Heart left ventricle (tissue), 16 donors: ENCODE data around the gene MAP2K5. TPM values are rescaled to one million over a fixed set of nuclear protein-coding genes. Genes with fewer than 3 reads are reported as not detected.

Source experiments
- ATAC-seq, 4 donors: fragments of 200-7000 bp; cut with Tn5 transposase; one replicate each; pipeline ENCODE4 v1.9.1; 2020 to 2022; ENCODE audit warnings: moderate library complexity in 4 of 4, mild to moderate bottlenecking in 3 of 4, moderate number of reproducible peaks in 1 of 4
- DNase-seq, 5 donors: peaks; one replicate each; pipeline ENCODE4 v3.0.0-alpha.2; 2020
- H3K27ac ChIP-seq, 12 donors: fragments of 200-600 bp; sonication (generic) in 4 of 12; one replicate each; pipeline versions ENCODE4 v1.5.0 to v1.8.0; 2016 to 2022; ENCODE audit warnings: mild to moderate bottlenecking in 2 of 12
- H3K27me3 ChIP-seq, 9 donors: fragments of 200-600 bp; sonication (generic) in 2 of 9; one replicate each; pipeline versions ENCODE4 v1.5.1 to v1.8.0; 2016 to 2022; ENCODE audit warnings: mild to moderate bottlenecking in 3 of 9
- H3K36me3 ChIP-seq, 9 donors: fragments of 200-600 bp; sonication (generic) in 2 of 9; one replicate each; pipeline versions ENCODE4 v1.5.0 to v1.8.0; 2018 to 2022; ENCODE audit warnings: mild to moderate bottlenecking in 2 of 9
- H3K4me1 ChIP-seq, 12 donors: fragments of 200-600 bp; sonication (generic) in 4 of 12; one replicate each; pipeline versions ENCODE4 v1.5.0 to v1.8.0; 2016 to 2022; ENCODE audit warnings: mild to moderate bottlenecking in 3 of 12
- H3K4me3 ChIP-seq, 12 donors: fragments of 200-600 bp; sonication (generic) in 4 of 12; one replicate each; pipeline versions ENCODE4 v1.5.0 to v1.8.0; 2017 to 2022; ENCODE audit warnings: mild to moderate bottlenecking in 9 of 12, moderate library complexity in 4 of 12
- H3K9me3 ChIP-seq, 12 donors: fragments of 200-600 bp; sonication (generic) in 4 of 12; one replicate each; pipeline versions ENCODE4 v1.5.0 to v1.8.0; 2016 to 2022; ENCODE audit warnings: mild to moderate bottlenecking in 1 of 12
- CTCF ChIP-seq, 12 donors: fragments of 200-600 bp; sonication (generic) in 4 of 12; IDR thresholded peaks; one replicate each; pipeline versions ENCODE4 v1.5.0 to v1.8.0; 2018 to 2022; ENCODE audit warnings: antibody characterized with exemption in 12 of 12, mild to moderate bottlenecking in 5 of 12
- POLR2A ChIP-seq, 2 donors: fragments of 450-650 bp; IDR thresholded peaks; one replicate each; pipeline ENCODE4 v1.6.1; 2017; ENCODE audit warnings: antibody characterized with exemption in 2 of 2, mild to moderate bottlenecking in 2 of 2, moderate library complexity in 2 of 2
- WGBS, 4 donors: extraction: QIAGEN DNeasy Blood & Tissue Kit in 2 of 4; methylation state at CpG; one replicate each; pipeline versions ENCODE4 v1.1.5 to v1.1.7; 2013 to 2018; 5-methylcytosine and 5-hydroxymethylcytosine counted together
- intact Hi-C, 10 donors: fragments of 100-400 bp; cut with DNase I; formaldehyde crosslinking; loops; one replicate each; pipeline versions ENCODE4 v1.11.1 to v1.14.2; 2022
- polyA plus RNA-seq, 2 donors: library from polyadenylated mRNA; stranded (reverse); fragments of 200-250 nt; gene quantifications; one replicate each; pipeline ENCODE4 v1.2.3, GENCODE V29; 2013
- total RNA-seq, 9 donors: library from RNA; depleted of rRNA in 2 of 9; stranded (reverse); fragments of >200 nt in 2 of 9; fragmentation: NEBNext Ultra II Directional in 3 of 9; extraction: Animal tissue kit (Norgen Biotek cat#: 25700) in 3 of 9; gene quantifications; one replicate each; pipeline versions ENCODE4 v1.1.0 to v1.2.4, GENCODE V29; 2016 to 2023
- donor health status: ischemic (EF 13 %, LVEDD 7.1; RV severe dilation, severe dysfunction).
- donor health status: healthy with polysubstance abuse.
- donor health status: DM: no; HTN: yes; CAD: no.
- donor health status: DM: no; HTN: no; CAD: no.
- donor health status: ischemic (EF 25% LVEDD 6.9; RV normal size, moderate dysfunction).
- donor health status: ischemic (EF 25% LVEDD 5.7; RV mildly dilated, moderate dysfunction).
- donor health status: healthy.
- donor health status: DM: yes; HTN: yes; CAD: no.
- donor health status: ischemic (EF 35%, LVEDD 5.7; RV mildly dilated, moderate dysfunction).
- donor health status: nonischemic (EF 11% LVEDD 7.7; RV severe dilation, severe dysfunction).
- donor health status: DM: yes; HTN: yes; CAD: no.
- donor health status: PGD.
- donor health status: ischemic (EF 29% LVEDD 5.4; RV normal size, mild dysfunction).
- donor health status: nonischemic (EF 23%, LVEDD 6.1; RV moderate dilation, normal function).

The MAP2K5 gene
- total and polyA plus RNA-seq, 11 donors = 8.1 to 32.0 (median 19.1) TPM

DNA sequence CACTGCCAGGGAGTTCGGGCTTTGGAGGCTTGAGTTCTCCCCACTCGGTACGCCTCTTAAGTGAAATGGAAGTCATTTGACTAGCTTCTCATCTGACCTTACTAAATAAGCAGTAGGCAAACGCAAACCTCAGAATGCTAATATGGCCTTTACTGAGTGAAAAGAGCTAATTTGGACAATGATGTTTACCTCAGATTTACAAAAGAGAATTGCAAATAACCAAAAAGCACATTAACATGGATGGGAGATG lies 298.9 kb downstream of the MAP2K5 start:
- H3K27ac ChIP-seq = peak overlapping the region in 7 of 12 donors; percentile 93 to 99 (median 98)

GRCh38 chr15:67843092-67843501 lies 300.6 kb downstream of the MAP2K5 start:
- H3K27me3 ChIP-seq = no peaks in the 10 kb centered on the region
- no peaks in the 10 kb centered on the region for H3K9me3 ChIP-seq
- DNase-seq (no peak), ATAC-seq (no peak)
- TF ChIP-seq POLR2A (IDR thresholded peaks at IDR 0.05) (no peak), CTCF (IDR thresholded peaks at IDR 0.05) (no peak)
- H3K4me3 ChIP-seq = no peak overlapping the region
- 87 to 92% (median 87%) methylated on average over 7 of the region's 7 CpGs for WGBS, 4 donors
- H3K27ac ChIP-seq = no peak overlapping the region
- H3K4me1 ChIP-seq = peaks cover 0 to 25% (median 17%) of the 10 kb centered on the region in 12 donors
- H3K36me3 ChIP-seq = no peaks in the 10 kb centered on the region
- intact Hi-C loops = no loop called here

More for the DNA sequence above, 298.9 kb downstream of the MAP2K5 start:
- Histone ChIP-seq H3K4me1 (peaks cover 0 to 25% (median 17%) of the 10 kb centered on the region in 12 donors), H3K9me3 (no peaks in the 10 kb centered on the region), H3K36me3 (no peaks in the 10 kb centered on the region), H3K4me3 (peak overlapping the region in 11 of 12 donors; percentile 56 to 97 (median 88)), H3K27me3 (no peaks in the 10 kb centered on the region)
- TF ChIP-seq CTCF (IDR thresholded peaks at IDR 0.05) (no peak), POLR2A (IDR thresholded peaks at IDR 0.05) (no peak)
- intact Hi-C loops = no loop called here
- 32 to 54% (median 42%) methylated on average over 4 of the region's 4 CpGs for WGBS, 4 donors
- no peak for DNase-seq
- ATAC-seq = no peak

DNA sequence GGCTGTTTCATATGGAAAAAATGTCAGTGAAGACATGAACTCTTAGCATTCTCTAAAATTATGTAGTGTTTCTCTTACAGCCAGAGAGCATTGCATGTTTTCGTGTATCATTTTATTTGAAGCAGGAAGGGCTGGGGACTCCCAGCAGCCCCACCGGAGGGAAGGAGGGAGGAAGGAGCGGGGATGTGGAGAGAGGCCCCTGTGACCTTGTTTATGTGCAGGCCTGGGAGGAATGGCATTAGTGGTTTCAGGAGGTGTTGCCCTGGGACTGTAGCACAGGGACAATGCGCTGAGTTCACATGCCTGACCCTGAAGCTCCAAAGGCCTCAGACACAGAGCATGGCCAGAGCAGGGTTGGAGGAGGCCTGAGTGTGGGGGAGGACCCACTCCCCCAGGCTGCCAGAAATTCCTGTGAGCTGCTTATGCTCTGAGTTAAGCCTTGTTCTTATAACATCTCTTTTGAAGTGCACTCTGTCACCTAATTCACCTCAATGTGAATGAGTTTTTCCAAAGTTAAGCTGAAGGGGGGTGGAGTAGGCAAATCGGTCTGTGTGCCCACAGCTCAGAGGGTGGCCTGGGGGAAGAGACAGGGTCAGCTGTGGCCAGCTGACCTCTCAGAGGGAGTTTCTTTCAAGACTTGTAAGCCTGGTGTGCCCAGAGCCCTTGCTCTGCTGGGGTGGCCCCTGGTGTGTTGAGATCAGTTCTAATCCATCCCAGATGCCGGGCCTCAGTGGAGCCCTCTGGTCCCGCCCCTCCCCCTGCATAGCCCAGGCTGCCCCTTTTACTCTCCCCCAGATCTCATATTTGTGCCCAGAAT lies 301.3 kb downstream of the MAP2K5 start:
- ATAC-seq = no peak
- intact Hi-C loops = no loop called here
- H3K36me3 ChIP-seq = no peaks in the 10 kb centered on the region
- TF ChIP-seq POLR2A (IDR thresholded peaks at IDR 0.05) (no peak), CTCF (IDR thresholded peaks at IDR 0.05) (no peak)
- peak overlapping the region in 1 of 12 donors; percentile 21 for H3K27ac ChIP-seq
- 81 to 89% (median 83%) methylated on average over 7 of the region's 7 CpGs for WGBS, 4 donors
- H3K9me3 ChIP-seq = no peaks in the 10 kb centered on the region
- no peak for DNase-seq
- H3K27me3 ChIP-seq = no peaks in the 10 kb centered on the region
- H3K4me3 ChIP-seq = no peak overlapping the region
- H3K4me1 ChIP-seq = peaks cover 0 to 20% (median 14%) of the 10 kb centered on the region in 12 donors

DNA sequence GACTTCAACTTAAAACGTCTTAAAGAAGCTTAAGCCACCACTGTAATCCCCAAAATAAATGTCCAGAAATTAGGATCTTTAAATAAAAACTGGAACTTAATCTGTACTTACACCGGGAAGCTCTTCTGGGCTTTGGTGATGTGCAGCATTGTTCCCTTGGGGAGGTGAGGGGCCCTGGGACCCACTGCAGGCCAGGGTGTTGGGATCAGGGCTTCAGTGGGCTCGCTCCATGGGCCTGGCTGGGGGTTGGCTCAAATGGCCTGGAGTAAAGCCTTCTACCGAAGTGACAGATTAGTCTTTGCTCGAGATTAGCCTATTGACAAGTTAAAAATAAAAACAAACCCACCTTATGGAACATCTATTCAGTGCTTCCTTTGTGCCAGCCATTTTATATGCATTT lies 303.5 kb downstream of the MAP2K5 start:
- intact Hi-C loops = no loop called here
- Histone ChIP-seq H3K4me1 (peaks cover 0 to 13% (median 5%) of the 10 kb centered on the region in 12 donors), H3K4me3 (no peak overlapping the region), H3K9me3 (peaks cover 0 to 4% (median 0%) of the 10 kb centered on the region in 12 donors), H3K27me3 (no peaks in the 10 kb centered on the region), H3K27ac (no peak overlapping the region), H3K36me3 (no peaks in the 10 kb centered on the region)
- ATAC-seq (no peak), DNase-seq (no peak)
- TF ChIP-seq CTCF (IDR thresholded peaks at IDR 0.05) = no peak
- WGBS, 4 donors = 84 to 91% (median 85%) methylated on average over 5 of the region's 5 CpGs
